Measurements from ENCODE around the gene MT4.

- no peak for TF ChIP-seq CTCF (IDR thresholded peaks at IDR 0.05; ENCODE audit: insufficient read depth, low read length, poor library complexity, severe bottlenecking)
- no peak for TF ChIP-seq EZH2phosphoT487 (conservative IDR thresholded peaks at IDR 0.05; ENCODE audit: low read length)
Measured at GRCh38 chr16:56617212-56618085, 52.6 kb downstream of the MT4 start.
